Calu3 (cell line): ENCODE measurements around the gene PPP1R17. TPM values are rescaled to one million over a fixed set of nuclear protein-coding genes. Genes with fewer than 3 reads are reported as not detected.

Experiments used
- BruUV-seq: library from RNA; stranded (reverse); fragments of 400-500 nt; replicated peaks from 2 replicates; lab custom pipeline; 2021; lab: Mats Ljungman, UMichigan
- CTCF ChIA-PET: fragments of 300-600 bp; sonication (Branson Sonifier 250); formaldehyde crosslinking; loops from one replicate; lab custom pipeline; 2022; ENCODE audit warnings: antibody characterized with exemption; lab: Charles Lee
- DNase-seq: peaks from one replicate; pipeline ENCODE4 v3.0.0; 2022
- H3K27ac Mint-ChIP-seq: one replicate; pipeline ENCODE4 v1.8.0; 2022; ENCODE audit warnings: mixed read lengths; ENCODE audit not compliant: unreplicated experiment
- H3K27me3 Mint-ChIP-seq: one replicate; pipeline ENCODE4 v1.8.0; 2022; ENCODE audit warnings: mixed read lengths; ENCODE audit not compliant: unreplicated experiment
- H3K36me3 Mint-ChIP-seq: one replicate; pipeline ENCODE4 v1.8.0; 2022; ENCODE audit warnings: mild to moderate bottlenecking, moderate library complexity, mixed read lengths; ENCODE audit not compliant: insufficient read depth, unreplicated experiment
- H3K4me1 Mint-ChIP-seq: one replicate; pipeline ENCODE4 v1.8.0; 2022; ENCODE audit warnings: mild to moderate bottlenecking, low read depth, mixed read lengths; ENCODE audit not compliant: unreplicated experiment
- H3K4me3 Mint-ChIP-seq: one replicate; pipeline ENCODE4 v1.8.0; 2022; ENCODE audit warnings: mild to moderate bottlenecking, low read depth, moderate library complexity, mixed read lengths; ENCODE audit not compliant: unreplicated experiment
- H3K9me3 Mint-ChIP-seq: one replicate; pipeline ENCODE4 v1.8.0; 2022; ENCODE audit warnings: low read depth, mixed read lengths; ENCODE audit not compliant: unreplicated experiment
- CTCF ChIP-seq: fragments of 200-600 bp; IDR thresholded peaks from one replicate; pipeline ENCODE4 v1.8.0; 2022; ENCODE audit warnings: antibody characterized with exemption; ENCODE audit not compliant: unreplicated experiment
- intact Hi-C: fragments of 100-400 bp; cut with micrococcal nuclease; formaldehyde crosslinking; loops from one replicate; pipeline ENCODE4 v1.10.0; 2022; ENCODE audit not compliant: unreplicated experiment
- total RNA-seq: library from RNA; stranded (reverse); gene quantifications from 2 replicates; pipeline ENCODE4 v1.2.3, GENCODE V29; 2022

PPP1R17 gene
- total RNA-seq, 1 experiment from 2014 or later = not detected

DNA sequence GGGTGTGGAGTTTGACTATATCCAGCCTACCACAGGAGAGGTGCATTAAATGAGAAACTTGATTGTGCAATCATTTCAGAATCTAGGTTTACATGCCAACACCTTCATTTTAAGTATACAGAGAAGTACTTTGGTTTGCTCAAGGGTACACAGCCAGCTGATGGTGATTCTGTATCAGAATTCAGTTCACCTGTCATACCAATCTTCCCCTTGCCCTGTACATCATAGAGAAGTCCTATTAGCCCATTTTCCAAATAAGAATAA is 35.0 kb upstream of the PPP1R17 start:
- H3K4me1 Mint-ChIP-seq = no peaks in the 10 kb centered on the region
- no TSS peak for BruUV-seq
- intact Hi-C loops = no loop called here
- DNase-seq = no peak
- no peak overlapping the region for H3K27ac Mint-ChIP-seq
- no peaks in the 10 kb centered on the region for H3K36me3 Mint-ChIP-seq
- no peak overlapping the region for H3K4me3 Mint-ChIP-seq
- no peak for TF ChIP-seq CTCF
- peaks cover 33% of the 10 kb centered on the region for H3K27me3 Mint-ChIP-seq
- CTCF ChIA-PET = no interaction called here
- H3K9me3 Mint-ChIP-seq = no peaks in the 10 kb centered on the region

DNA sequence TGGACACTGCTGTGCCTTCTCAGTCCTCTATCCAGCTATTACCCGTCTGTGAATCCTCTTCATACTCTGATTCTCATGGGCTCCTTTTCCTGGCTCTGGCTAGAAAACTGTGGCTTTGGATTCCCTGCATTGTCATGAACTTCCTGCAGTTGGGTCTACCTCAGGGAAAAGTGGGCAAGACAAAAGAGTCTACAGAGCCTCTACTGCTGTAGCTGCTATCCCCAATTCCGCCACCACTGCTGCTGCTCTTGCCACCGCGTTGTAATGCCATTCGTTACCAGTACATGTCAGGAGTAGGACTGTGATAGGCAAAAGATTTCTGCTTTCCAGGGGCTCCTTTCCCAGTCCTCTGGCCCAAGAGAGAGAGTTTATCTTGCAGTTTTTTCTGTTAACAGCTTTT is 23.9 kb upstream of the PPP1R17 start:
- no peak overlapping the region for H3K27ac Mint-ChIP-seq
- DNase-seq = no peak
- H3K36me3 Mint-ChIP-seq = no peaks in the 10 kb centered on the region
- no peak overlapping the region for H3K4me3 Mint-ChIP-seq
- TF ChIP-seq CTCF = no peak
- H3K9me3 Mint-ChIP-seq = no peaks in the 10 kb centered on the region
- CTCF ChIA-PET = interaction anchor here (0.9 to 1.3 kb wide), 2 partner anchors 10 to 501 kb away, joined by 3 read pairs; no protein-coding TSS in a partner anchor
- H3K27me3 Mint-ChIP-seq = peaks cover 39% of the 10 kb centered on the region
- BruUV-seq = no TSS peak
- intact Hi-C loops = no loop called here
- peaks cover 8% of the 10 kb centered on the region for H3K4me1 Mint-ChIP-seq

DNA sequence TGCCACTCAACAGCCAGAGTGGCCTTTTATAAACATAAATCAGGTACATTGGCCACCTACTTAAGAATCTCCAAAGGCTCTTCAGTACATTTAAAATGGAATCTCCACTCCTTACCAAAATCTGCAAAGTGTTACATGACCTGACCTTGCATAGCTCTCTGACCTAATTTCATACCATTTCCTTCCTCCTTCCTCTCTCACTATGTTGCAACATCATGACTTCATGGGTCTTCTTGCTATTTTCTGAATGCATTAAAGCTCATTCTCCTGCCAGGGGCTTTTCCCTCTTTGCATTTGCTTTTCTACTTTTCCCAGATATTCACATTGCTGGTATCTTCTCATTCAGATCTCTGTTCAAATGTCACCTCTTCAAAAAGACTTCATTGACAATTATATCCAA is 22.1 kb upstream of the PPP1R17 start:
- no TSS peak for BruUV-seq
- intact Hi-C loops = no loop called here
- CTCF ChIA-PET = interaction anchor here (0.5 kb wide), 1 partner anchor 296 kb away, joined by 3 read pairs; no protein-coding TSS in a partner anchor

DNA sequence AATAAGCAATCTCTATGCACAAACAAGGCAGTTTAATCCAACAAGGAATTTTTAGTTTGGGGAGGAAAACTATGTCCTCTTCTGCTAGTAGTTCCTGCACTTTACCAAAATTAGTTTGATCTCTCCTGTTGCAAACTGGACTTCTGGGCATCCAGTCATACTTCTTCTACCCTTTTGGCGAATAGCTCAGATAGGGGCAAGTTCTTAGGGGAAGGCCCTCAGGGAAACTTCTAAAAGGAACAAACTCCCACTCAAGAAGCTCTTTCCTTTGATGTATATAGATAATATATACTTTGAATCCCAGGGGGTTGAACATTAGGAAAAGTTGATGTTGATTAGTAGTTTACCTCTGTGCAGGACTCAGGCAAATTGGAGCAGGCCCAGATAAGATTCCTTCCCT is 21.5 kb upstream of the PPP1R17 start:
- H3K4me1 Mint-ChIP-seq = peaks cover 8% of the 10 kb centered on the region
- CTCF ChIA-PET = no interaction called here
- H3K27me3 Mint-ChIP-seq = peaks cover 63% of the 10 kb centered on the region
- intact Hi-C loops = no loop called here
- TF ChIP-seq CTCF = no peak
- H3K36me3 Mint-ChIP-seq = no peaks in the 10 kb centered on the region
- DNase-seq = no peak
- no peak overlapping the region for H3K4me3 Mint-ChIP-seq
- H3K27ac Mint-ChIP-seq = no peak overlapping the region
- H3K9me3 Mint-ChIP-seq = no peaks in the 10 kb centered on the region
- no TSS peak for BruUV-seq

More for the DNA sequence above, 22.1 kb upstream of the PPP1R17 start:
- no peak for TF ChIP-seq CTCF
- Mint-ChIP-seq H3K36me3 (no peaks in the 10 kb centered on the region), H3K27ac (no peak overlapping the region), H3K9me3 (no peaks in the 10 kb centered on the region), H3K4me3 (no peak overlapping the region), H3K4me1 (peaks cover 8% of the 10 kb centered on the region), H3K27me3 (peaks cover 56% of the 10 kb centered on the region)
- no peak for DNase-seq
